Ureter (tissue), 1 donor: Measurements from ENCODE around the gene OTOF. TPM values are rescaled to one million over a fixed set of nuclear protein-coding genes. Genes with fewer than 3 reads are reported as not detected.

Source experiments
- DNase-seq: peaks from one replicate; pipeline ENCODE4 v3.0.0-alpha.2; 2020; ENCODE audit warnings: low spot score
- total RNA-seq: library from RNA; stranded (reverse); gene quantifications from one replicate; pipeline ENCODE4 v1.2.4, GENCODE V29; 2023
- donor health status: DM: yes; HTN: yes; CAD: no.

The OTOF gene
- total RNA-seq, 1 donor from 2014 or later: 0.29 TPM

DNA sequence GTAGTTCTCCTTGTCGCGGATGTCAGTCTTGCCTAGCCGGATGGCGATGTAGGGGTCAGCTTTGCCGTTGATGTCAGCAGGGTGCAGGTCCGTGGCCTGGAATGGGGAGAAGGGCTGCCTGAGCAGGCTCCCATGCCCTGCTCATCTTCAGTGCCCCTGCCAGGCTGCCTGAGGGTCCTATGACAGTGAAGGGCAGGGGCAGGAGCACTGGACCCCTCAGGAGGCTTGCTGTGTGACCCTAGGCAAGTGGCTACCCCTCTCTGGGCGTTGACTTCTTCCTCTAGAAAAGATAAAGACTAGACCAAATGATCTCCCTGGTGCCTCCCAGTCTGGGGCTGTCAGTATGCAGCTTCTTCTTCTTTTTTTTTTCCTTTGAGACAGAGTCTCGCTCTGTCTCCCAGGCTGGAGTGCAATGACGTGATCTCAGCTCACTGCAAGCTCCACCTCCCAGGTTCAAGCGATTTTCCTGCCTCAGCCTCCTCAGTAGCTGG, 11.9 kb downstream of the OTOF start:
- DNase-seq: no peak

DNA sequence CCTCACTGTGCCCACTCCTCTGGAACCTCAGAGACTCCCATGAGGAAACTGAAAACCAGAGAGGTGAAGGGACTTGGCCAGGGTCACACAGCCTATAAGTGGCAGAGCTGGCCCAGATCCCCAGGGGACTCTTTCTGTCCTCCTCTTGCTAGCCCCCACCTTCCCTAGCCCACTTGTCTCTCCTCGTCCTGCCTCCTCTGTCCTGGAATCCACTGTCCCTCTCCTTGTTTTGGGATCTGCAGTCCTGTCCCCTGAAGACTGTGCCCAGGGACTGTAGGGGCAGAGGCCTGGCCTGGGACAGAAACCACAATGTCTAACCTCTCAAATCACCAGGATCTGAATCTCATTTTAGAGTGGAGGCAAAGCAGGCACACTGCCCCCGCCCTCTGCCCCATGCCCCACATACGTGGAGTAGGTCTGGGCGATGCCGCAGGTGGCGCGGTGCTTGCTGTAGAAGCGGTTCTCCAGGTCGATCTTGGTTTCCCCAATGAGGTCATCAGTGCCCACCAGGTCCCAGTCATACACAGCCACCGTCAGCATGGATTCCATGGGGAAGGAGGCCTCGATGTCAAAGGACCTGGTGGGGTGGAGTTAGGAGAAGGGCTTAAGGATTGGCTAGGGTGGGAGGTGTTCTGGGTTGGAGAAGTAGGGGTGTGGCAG, 12.5 kb downstream of the OTOF start:
- no peak for DNase-seq

DNA sequence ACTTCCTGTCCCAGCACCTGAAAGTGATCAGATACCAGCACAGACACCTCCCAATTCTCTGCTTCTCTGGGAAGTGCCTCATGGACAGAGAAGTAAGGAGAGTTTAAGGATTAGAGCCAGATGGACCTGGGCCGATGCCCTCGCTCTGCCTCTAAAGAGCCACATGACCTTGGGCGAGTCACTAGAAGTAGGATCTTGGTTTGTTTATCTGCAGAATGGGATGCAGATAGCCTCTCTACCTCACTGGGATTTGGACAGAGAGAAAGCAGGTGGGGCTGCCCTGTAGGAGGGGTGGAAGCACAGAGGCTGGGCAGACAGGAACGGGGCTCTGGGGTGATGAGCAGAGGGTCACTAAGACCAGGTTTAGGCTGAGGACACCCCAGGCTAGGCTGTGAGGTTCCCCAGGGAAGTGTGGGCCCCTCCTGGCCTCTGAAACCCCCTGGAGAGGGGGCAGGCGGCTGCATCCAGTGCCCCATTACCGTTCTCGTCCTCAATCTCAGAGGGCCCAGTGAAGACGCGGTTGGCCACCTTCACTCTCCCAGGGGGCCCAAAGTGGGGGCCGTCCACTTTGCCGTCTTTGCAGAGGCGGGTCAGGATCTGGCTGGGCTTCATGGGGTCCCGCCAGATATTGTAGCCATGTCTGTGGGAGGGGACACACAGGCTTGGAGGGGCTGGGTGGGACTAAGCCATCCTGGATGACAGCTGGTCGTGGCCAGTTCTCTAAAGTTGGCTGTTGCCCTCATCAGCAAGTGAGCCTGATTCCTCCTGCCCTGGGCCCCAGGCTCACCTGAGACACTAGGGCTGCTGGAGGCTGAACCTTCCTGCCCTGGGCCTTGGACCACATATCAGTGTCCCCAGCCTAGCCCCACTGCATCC, 13.3 kb downstream of the OTOF start:
- no peak for DNase-seq

DNA sequence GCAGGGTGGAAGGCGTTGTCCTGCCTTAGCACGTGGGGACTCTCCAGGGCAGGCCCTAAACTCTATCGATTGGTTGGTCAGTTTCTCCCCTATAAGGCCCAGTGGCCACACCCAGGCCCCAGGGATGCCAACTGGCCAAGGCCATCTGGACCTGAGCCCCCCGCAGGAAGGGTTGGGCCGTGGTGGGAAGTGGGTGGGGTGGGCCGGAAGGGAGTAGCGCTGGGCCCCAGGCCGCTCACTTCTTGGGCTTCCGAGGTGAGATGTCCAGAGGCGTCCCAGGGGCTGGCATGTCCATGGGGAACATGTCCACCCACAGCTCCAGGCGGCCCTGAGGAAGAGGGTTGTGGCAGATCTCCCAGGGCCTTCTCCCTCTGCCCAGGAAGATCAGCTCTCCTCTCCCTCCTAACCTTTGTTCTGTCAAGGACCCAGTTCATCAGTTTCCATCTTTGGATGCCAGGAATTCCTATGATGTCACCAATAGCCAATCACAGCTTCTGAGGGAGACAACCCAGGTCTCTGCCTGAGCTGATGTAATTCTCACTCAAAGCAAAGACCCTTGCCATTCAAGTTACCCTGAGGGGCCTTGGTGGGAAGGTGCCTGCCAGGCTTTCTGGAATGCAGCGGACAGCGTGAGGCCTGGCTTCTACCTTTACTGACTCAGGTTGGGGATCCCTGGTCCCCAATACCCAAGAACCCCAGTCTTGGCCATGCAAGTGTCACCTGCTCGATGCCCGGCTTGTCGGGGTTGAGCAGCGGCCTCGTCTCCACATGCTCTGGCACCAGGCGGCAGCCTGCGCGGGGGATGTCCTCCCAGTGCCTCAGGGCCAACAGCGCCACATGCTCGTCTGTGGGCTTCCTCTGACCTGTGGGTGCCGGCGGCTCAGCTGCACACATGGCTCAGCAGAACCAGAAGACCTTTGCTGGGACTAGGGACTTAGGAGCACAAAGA, 14.4 kb downstream of the OTOF start:
- DNase-seq: no peak

DNA sequence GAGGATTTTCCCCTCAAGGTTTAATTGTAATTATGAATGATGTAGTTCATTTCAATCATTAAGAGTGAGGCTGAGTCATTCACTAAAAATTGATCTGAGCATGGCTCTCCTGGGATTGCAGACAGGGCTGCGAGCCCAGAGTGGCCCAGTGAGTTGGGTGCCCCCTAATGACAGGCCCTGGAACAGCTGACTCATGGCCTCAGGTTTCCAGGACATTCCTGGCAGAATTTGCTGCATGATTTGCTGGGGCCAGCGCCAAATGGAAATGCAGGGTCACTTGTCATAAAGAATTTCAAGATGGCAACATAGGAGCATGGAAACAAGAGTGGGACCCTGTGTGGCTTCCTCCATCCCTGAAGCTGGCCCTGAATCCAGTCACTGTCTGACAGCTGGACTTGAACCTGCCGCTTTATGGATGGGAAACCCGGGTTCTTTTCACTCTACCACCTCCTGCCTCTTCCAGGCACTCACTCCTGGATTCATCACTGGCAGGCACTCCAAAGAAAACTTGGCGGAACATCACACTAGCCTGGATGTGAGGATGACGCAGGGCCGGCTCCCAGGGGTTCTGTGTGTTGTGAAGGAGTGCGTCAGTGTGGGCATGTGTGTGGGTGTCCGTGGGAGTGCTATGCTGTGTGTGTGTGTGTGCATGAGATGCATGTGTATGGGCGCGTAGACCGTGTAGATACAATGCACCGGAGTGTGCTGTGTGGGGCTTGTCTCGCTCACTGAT, 15.2 kb downstream of the OTOF start:
- no peak for DNase-seq

DNA sequence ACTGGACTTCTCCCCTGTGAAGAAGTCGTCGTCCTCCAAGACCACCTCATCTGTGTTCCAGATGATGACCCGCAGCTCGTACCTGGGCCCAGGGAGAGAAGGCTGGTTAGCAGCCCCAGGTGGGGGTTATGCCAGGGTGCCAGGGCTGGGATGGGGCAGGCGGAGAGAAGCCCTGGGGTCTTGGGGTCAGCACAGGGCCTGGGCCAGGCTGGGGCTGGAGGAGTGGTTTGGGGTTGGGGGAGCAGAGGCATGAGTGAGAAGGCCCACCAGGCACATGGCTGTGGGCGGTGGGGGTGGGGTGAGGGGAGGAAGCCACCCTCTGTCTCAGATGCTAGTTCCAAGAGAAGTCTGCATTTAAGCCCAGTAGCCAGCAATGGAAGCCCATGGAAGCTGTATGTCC, 15.8 kb downstream of the OTOF start:
- DNase-seq: no peak

DNA sequence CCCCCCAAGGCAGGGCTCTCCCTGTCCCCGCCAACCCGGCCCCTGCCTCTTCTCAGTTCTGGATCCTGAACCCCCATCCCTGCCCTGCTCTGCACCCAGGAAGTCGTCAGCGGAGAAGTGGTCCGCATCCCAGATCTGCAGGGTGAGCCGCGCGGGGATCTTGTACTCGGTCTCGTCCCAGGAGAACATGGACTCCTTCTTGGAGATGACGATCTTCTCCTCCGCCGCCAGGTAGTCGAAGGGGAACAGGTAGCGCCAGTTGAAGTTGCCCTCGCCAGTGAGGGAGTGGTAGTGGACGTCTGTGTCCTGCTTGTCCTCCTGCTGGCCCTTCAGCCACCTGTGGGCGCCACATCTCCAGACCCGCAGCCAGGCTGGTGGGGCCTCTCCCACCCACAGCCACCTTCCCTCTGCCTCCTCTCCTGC, 16.3 kb downstream of the OTOF start:
- no peak for DNase-seq

DNA sequence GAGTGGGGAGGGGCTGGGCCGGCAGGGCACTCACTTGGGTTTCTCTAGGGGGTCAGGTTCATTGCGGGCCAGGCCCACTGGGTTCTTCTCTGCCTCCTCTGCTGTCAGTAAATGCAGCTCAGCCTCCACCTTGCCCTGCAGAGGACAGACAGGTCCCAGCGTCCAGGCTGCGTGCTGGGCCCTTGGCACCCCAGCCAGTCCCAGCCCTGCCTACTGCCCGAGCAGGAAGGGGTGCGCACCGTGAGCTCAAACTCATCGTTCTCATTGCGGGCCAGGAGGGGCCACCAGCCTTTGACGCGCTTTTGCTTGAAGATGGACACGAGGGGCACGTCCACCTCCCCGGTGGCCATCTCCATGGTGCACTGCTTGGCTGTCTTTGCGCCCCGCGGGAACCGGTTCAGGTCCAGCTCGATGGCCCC, 17.3 kb downstream of the OTOF start:
- no peak for DNase-seq

DNA sequence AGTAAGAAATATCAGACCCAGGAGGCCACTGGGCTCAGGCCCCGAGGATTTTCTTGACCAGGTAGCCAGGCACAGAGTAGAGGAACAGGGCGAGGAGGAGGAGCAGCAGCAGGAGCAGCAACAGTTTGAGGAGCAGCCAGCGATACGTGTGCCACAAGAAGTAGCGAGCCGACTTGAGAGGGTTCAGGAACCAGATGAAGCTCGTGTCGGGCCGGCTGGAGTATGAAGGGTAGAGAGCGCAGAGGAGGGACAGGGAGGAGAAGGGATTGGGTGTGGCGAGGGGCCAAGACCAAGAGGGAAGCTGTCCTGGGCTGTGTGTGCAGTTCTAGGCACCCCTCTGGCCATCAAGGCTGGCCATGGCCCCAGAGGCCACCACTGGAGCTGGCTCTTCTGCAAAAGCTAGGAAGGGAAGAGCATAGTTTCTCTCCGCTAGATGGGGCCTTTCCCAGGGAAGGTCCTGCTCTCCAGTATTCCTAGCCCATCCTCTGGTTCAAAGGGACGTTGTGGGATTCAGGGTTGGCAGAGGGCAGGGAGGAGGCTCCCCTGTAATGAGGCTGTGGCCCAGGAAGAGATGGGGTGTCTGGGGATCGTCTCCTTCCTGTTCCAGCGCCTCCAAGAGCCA, 17.8 kb downstream of the OTOF start:
- DNase-seq: no peak

DNA sequence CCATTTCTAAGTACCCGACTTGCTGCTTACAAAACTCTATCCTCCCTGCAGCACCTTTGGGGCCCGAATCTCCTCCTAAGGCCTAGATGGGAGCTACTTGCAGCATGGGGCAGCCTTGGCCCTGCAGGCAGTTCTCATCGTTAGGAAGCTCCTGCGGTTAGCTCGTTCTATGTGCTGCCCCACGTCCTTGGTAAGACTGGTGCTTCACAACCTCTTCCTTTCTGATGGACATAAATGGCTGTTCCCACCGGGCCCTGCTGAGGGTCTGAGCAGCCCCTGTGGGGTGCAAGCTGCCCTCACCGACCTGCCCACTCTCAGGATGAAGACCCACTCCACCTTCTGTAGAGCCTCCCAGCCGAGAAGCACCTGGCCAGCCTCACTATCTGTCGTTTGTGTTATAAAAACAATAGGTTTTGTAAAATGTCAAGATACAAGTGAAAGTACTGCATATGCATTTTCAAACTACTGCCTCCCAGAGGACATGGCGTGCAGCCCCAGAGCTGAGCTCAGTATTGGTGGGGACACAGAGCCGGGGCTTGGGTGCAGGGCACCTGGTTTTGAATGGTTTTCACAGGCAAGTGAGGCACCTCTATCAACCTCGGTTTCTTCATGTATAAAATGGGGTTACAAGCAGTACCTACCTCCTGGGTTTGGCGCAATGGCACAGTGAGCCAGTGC, 19.4 kb downstream of the OTOF start:
- no peak for DNase-seq

DNA sequence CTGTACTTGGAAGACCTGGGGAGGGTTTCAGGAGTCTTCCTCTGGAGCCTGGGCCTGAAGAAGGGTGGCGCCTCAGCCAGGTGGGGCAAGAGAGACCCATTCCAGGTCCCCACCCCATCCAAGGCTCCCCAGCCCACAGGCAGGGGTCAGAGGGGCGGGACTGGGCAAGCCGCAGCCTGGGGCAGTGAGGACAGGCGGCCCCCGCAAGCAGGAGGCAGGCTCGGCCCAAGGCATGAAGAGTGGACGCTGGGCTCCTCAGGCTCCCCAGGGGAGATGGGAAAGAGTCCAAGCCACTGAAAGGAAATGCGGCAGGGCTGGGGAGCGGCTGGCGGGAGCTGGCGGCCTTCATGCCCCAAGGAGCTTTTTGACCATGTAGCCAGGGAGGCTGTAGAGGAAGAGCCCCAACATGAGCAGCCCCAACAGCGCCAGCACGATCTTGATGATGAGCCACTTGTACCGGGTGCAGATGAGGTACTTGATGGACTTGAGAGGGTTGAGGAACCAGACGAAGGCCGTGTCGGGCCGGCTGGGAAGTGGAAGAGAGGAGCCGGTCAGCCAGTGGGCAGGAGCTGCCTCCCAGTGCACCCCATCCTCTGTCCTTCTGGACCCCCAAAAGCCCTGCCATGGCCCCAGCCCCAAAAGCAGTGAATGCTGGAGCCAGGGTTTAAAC, 20.1 kb downstream of the OTOF start:
- no peak for DNase-seq

DNA sequence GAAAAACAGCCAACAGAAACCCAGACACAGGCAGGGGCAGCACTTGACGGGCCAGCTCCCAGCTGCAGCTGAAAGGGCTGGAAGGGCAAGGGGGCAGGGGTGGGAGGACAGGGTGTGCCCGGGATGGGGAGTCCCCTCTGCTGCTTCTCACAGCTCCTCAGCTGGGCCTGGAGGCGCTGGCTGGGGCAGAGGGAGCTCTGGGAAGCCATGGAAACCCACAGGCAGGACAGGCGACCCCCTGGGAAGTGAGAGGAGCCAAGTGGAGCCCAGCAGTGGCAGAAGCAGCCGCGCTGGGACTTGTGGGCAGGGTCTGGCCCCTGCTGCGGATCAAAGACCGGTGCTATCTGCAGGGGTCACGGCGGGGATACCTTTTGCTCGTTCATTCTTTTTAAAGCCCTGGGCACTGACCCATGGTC, 20.7 kb downstream of the OTOF start:
- no peak for DNase-seq

DNA sequence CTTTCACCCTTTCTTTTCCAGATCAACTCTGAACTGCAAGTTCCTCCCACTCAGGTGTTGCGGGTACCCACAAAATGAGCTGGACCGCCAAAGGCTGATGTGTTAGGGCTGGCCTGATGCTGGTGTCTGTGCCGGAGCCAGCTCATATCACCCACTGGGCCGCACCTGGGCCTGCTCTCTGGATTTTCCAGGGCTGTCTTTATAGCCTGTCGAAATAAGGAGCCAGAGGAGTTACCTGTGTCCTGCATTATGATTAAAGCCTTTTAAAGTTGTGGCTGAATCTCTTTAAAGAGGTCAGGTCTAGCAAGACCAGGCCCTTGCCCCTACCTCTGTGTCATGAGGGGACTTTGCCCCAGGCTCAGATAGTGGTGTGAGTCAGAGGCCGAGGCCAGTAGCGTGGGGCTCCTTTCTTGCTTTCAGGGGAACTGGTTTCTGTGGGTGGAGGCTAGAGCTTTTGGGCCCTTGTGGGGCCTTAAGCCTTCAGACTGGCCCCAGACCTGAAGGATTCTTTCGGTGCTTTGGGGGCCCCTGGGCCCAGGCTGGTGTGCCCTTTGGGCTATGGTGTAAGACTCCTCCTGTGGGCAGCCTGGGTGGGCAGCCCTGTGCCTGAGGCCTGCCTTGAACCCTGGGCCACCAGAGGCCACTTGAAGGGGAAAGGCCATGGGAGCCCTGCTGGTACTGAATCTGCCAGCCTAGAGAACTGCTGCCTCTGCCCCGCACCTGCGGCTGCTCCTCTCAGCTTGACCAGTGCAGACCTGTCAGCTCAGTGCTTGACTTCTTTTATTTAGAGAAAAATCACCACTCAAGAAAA, 21.3 kb downstream of the OTOF start:
- DNase-seq: no peak

DNA sequence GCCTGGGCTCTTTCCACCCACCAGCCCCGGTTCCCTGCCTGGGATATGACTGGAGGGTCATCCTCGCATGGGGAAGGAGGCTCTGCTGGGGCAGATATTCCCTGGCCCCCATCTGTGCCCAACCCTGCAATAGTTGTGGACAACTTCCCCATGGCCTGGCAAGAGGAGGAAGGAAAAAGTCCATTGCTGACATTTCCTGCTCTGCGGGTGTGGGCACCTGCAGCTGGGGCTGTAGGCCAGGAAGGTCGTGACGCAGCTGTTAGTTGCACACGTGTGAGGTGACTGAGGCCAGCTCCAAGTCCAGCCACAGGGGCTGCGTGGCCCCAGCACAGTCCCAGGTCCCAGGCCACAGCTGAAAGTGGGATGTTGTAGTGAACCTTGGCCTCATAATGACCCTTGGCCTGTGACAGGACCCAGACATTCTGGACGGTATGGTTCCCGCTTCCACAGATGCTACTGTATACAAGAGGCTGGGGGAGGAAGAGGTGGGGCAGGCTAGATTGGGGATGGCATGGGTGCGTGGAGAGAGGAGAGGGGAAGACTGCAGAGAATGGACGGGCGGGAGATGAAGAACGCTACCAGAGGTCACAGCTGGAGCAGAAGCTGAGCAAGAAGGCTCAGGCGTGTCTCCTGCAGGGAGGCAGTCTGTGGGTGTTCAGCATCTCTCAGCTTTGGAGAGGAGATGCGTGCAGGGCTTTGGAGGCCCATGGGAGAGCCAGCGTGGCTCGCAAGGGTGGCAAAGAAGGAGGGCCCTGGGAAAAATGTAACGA, 22.1 kb downstream of the OTOF start:
- DNase-seq: no peak

DNA sequence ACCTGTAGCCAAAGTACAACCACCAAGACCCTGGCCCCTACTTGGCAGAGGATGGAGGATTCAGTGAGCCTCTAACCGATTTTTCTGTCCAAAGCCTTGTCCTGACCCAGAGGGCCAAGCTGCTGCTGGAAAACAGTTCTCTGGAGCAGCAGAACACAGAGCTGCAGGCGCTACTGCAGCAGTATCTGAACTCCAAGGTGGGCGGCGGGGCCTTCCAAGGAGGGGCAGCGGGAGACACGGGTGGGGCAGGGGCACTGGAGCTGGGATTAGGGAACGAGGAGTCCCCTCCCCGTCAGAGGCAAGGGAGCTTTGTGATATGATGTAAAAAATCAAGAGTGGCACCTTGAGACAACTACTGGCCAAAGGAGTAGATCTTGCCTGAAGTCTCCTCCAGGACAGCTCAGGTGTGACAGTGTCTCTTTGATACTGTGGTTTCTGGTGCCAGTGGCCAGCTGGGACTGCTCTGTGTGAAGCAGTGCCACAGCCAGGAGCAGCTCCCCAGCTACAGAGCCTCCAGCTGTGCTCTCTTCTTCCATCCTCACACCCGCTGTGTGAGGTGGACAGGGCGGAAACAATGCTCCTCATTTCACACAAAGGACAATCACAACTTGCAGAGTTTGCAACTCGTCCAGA, 22.8 kb downstream of the OTOF start:
- DNase-seq: no peak

DNA sequence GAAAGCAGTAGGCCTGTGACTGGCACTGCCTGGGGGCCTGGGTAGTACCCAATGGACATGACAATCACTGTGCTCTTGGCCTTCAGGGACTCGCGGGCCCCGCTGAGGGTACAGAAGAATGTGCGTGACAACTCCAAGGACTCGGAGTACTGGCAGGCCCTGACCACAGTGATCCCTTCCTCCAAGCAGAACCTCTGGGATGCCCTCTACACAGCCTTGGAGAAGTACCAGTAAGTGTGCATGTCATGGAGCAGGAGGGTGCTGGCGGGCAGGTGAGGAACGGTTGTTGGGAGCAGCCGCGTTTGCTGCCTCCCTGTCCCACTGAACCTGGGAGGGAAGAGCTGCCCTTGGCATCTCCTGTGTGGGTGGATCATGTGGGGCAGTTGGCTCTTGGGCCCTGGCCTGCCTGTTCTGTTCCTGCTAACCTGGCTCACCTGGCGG, 23.3 kb downstream of the OTOF start:
- no peak for DNase-seq
